ENCODE results near the gene FRMPD4.

DNA sequence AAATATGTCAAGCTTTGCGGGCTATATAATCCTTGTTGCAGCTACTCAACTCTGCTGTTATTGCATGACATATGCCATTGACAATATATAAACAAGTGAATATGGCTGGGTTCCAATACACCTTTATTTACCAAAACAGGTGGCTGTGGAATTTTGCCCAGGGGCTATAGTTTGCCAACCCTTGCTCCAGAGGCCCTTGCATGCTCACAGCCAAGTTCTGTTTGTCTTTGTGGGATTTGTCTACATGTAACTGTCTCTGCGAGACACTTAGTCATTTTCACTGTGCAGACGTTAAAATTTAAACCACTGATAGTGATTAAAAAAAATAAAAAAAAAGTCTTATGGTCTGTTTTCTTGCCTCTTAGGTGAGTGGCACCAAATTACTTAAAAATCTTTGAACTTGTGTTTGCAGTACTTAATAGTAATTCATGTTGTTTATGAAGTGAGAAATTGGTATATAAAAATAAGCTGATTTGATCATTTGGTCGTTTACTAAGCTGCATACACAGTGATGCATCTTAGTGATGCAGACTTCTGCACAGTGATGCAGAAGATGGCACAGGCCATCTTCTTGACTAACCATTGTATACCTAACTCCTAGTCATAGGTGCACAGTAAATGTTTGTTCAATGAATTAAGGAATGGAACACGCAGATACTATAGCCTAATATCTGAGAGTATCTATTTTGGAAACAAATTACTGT, 170.9 kb downstream of the FRMPD4 start:
- TF ChIP-seq EP300 (IDR thresholded peaks at IDR 0.05) (no peak; a peak in 1 of 5 replicates), CEBPB (IDR thresholded peaks at IDR 0.05) (peak in 1 of 2 experiments; percentile 48; a peak in 1 of 4 replicates), RCOR1 (IDR thresholded peaks at IDR 0.05; ENCODE audit: low read depth, low read length) (no peak), TP53 (CRISPR knock-in tag; IDR thresholded peaks at IDR 0.05) (no peak), FOSB (CRISPR knock-in tag; IDR thresholded peaks at IDR 0.05) (no peak), BHLHE40 (IDR thresholded peaks at IDR 0.05; ENCODE audit: low read depth, low read length) (no peak), POLR2A (IDR thresholded peaks at IDR 0.05; ENCODE audit: low read length) (no peak), CBX2 (IDR thresholded peaks at IDR 0.05; ENCODE audit: borderline replicate concordance, low read depth) (no peak), PHF8 (IDR thresholded peaks at IDR 0.05; ENCODE audit: borderline replicate concordance, low read depth) (no peak)
- TF ChIP-seq, protein P1, sequence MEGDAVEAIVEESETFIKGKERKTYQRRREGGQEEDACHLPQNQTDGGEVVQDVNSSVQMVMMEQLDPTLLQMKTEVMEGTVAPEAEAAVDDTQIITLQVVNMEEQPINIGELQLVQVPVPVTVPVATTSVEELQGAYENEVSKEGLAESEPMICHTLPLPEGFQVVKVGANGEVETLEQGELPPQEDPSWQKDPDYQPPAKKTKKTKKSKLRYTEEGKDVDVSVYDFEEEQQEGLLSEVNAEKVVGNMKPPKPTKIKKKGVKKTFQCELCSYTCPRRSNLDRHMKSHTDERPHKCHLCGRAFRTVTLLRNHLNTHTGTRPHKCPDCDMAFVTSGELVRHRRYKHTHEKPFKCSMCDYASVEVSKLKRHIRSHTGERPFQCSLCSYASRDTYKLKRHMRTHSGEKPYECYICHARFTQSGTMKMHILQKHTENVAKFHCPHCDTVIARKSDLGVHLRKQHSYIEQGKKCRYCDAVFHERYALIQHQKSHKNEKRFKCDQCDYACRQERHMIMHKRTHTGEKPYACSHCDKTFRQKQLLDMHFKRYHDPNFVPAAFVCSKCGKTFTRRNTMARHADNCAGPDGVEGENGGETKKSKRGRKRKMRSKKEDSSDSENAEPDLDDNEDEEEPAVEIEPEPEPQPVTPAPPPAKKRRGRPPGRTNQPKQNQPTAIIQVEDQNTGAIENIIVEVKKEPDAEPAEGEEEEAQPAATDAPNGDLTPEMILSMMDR (IDR thresholded peaks at IDR 0.05) = no peak
- TF ChIP-seq, protein P2, sequence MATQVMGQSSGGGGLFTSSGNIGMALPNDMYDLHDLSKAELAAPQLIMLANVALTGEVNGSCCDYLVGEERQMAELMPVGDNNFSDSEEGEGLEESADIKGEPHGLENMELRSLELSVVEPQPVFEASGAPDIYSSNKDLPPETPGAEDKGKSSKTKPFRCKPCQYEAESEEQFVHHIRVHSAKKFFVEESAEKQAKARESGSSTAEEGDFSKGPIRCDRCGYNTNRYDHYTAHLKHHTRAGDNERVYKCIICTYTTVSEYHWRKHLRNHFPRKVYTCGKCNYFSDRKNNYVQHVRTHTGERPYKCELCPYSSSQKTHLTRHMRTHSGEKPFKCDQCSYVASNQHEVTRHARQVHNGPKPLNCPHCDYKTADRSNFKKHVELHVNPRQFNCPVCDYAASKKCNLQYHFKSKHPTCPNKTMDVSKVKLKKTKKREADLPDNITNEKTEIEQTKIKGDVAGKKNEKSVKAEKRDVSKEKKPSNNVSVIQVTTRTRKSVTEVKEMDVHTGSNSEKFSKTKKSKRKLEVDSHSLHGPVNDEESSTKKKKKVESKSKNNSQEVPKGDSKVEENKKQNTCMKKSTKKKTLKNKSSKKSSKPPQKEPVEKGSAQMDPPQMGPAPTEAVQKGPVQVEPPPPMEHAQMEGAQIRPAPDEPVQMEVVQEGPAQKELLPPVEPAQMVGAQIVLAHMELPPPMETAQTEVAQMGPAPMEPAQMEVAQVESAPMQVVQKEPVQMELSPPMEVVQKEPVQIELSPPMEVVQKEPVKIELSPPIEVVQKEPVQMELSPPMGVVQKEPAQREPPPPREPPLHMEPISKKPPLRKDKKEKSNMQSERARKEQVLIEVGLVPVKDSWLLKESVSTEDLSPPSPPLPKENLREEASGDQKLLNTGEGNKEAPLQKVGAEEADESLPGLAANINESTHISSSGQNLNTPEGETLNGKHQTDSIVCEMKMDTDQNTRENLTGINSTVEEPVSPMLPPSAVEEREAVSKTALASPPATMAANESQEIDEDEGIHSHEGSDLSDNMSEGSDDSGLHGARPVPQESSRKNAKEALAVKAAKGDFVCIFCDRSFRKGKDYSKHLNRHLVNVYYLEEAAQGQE (IDR thresholded peaks at IDR 0.05) = no peak

Measured in A549 (cell line).